ENCODE measurements around the gene SRSF3. TPM values are rescaled to one million over a fixed set of nuclear protein-coding genes. Genes with fewer than 3 reads are reported as not detected.
A peak's percentile ranks its signal among the peaks of the same experiment; 100 is the strongest.

SRSF3 gene
- total RNA-seq, 4 donors from 2014 or later = 114 to 272 (median 177) TPM

- TF ChIP-seq POLR2A (IDR thresholded peaks at IDR 0.05) (no peak), CTCF (IDR thresholded peaks at IDR 0.05) (no peak)
- intact Hi-C loops (cut with DNase I; ENCODE audit: low total_unique reads) = loop anchor here (10.0 kb wide), 2 partner anchors 53 to 133 kb away; partner anchors contain the start of gene CDKN1A
- WGBS, 2 donors = 89 to 94% methylated on average over 7 of the region's 7 CpGs
- peak in 1 of 2 donors; percentile 34 for DNase-seq (ENCODE audit: low spot score in 2 of 2)
- no peak overlapping the region for H3K4me3 ChIP-seq (ENCODE audit: low read depth, poor library complexity, severe bottlenecking)
Observed at GRCh38 chr6:36621371-36621855, 27.3 kb downstream of the SRSF3 start.

GRCh38 chr6:36622901-36623546 lies 28.9 kb downstream of the SRSF3 start:
- WGBS, 2 donors = 48% methylated on average over 4 of the region's 4 CpGs
- TF ChIP-seq CTCF (IDR thresholded peaks at IDR 0.05) (no peak), POLR2A (IDR thresholded peaks at IDR 0.05) (no peak)
- intact Hi-C loops (cut with DNase I; ENCODE audit: low total_unique reads) = loop anchor here (10.0 kb wide), 2 partner anchors 52 to 132 kb away; partner anchors contain the start of gene CDKN1A
- H3K4me3 ChIP-seq (ENCODE audit: low read depth, poor library complexity, severe bottlenecking) = no peak overlapping the region
- no peak for DNase-seq (ENCODE audit: low spot score in 2 of 2)

GRCh38 chr6:36623547-36624459 lies 29.6 kb downstream of the SRSF3 start:
- no peak overlapping the region for H3K4me3 ChIP-seq (ENCODE audit: low read depth, poor library complexity, severe bottlenecking)
- peak; percentile 90 to 98 for DNase-seq (ENCODE audit: low spot score in 2 of 2)
- intact Hi-C loops (cut with DNase I; ENCODE audit: low total_unique reads) = loop anchor here (10.0 kb wide), 2 partner anchors 51 to 131 kb away; partner anchors contain the start of gene CDKN1A
- TF ChIP-seq POLR2A (IDR thresholded peaks at IDR 0.05) (no peak), CTCF (IDR thresholded peaks at IDR 0.05) (peak in 1 of 3 donors; percentile 71)
- 44 to 48% methylated on average over 18 of the region's 18 CpGs for WGBS, 2 donors

- TF ChIP-seq CTCF (IDR thresholded peaks at IDR 0.05) (no peak), POLR2A (IDR thresholded peaks at IDR 0.05) (no peak)
- no peak overlapping the region for H3K4me3 ChIP-seq (ENCODE audit: low read depth, poor library complexity, severe bottlenecking)
- DNase-seq (ENCODE audit: low spot score in 2 of 2) = peak in 1 of 2 donors; percentile 83
- 56 to 59% methylated on average over 11 of the region's 11 CpGs for WGBS, 2 donors
- intact Hi-C loops (cut with DNase I; ENCODE audit: low total_unique reads) = loop anchor here (10.0 kb wide), 2 partner anchors 50 to 130 kb away; partner anchors contain the start of gene CDKN1A
Observed at GRCh38 chr6:36624461-36625157, 30.4 kb downstream of the SRSF3 start.

GRCh38 chr6:36625158-36625919 lies 31.2 kb downstream of the SRSF3 start:
- 46 to 48% methylated on average over 5 of the region's 5 CpGs for WGBS, 2 donors
- no peak overlapping the region for H3K4me3 ChIP-seq (ENCODE audit: low read depth, poor library complexity, severe bottlenecking)
- TF ChIP-seq POLR2A (IDR thresholded peaks at IDR 0.05) (no peak), CTCF (IDR thresholded peaks at IDR 0.05) (no peak)
- intact Hi-C loops (cut with DNase I; ENCODE audit: low total_unique reads) = loop anchor here (10.0 kb wide), 2 partner anchors 49 to 129 kb away; partner anchors contain the start of gene CDKN1A
- peak; percentile 40 to 87 for DNase-seq (ENCODE audit: low spot score in 2 of 2)

Measured in lower leg skin (tissue), 4 donors.